ENCODE results near the gene CCDC91. TPM values are rescaled to one million over a fixed set of nuclear protein-coding genes. Genes with fewer than 3 reads are reported as not detected.

CCDC91 gene
- polyA plus RNA-seq, 1 donor from 2014 or later, result 11.6 TPM

GRCh38 chr12:28186500-28186899 lies 3.8 kb upstream of the CCDC91 start:
- Histone ChIP-seq H3K4me2 (ENCODE audit: low read length) (no peak overlapping the region), H3K9me2 (ENCODE audit: insufficient read depth, low read length) (no peaks in the 10 kb centered on the region), H3K79me2 (replicated peaks; ENCODE audit: insufficient read depth, low read length) (no peaks in the 10 kb centered on the region), H3K9ac (ENCODE audit: low read length) (no peak overlapping the region), H4K20me1 (ENCODE audit: insufficient read depth) (no peaks in the 10 kb centered on the region), H3K9me3 (ENCODE audit: low read length) (no peaks in the 10 kb centered on the region), H3K36me3 (ENCODE audit: insufficient read depth, low read length) (no peaks in the 10 kb centered on the region), H3K4me3 (ENCODE audit: low read length) (no peak overlapping the region), H3K27ac (ENCODE audit: low read length) (no peak overlapping the region), H3K27me3 (ENCODE audit: insufficient read depth, low read depth, low read length) (no peaks in the 10 kb centered on the region), H3F3A (ENCODE audit: insufficient read depth, low read length, poor library complexity, severe bottlenecking) (no peaks in the 10 kb centered on the region), H2AFZ (ENCODE audit: low read depth, low read length) (no peak overlapping the region)
- TF ChIP-seq TAF1 (IDR thresholded peaks at IDR 0.05; ENCODE audit: low read depth) (no peak), MXI1 (conservative IDR thresholded peaks at IDR 0.05; ENCODE audit: poor library complexity, severe bottlenecking) (no peak), EP300 (conservative IDR thresholded peaks at IDR 0.05; ENCODE audit: poor library complexity, severe bottlenecking) (no peak), EZH2 (IDR thresholded peaks at IDR 0.05; ENCODE audit: borderline replicate concordance, insufficient read depth, low read length, poor library complexity, severe bottlenecking) (no peak), POLR2AphosphoS5 (IDR thresholded peaks at IDR 0.05) (no peak), RAD21 (conservative IDR thresholded peaks at IDR 0.05) (no peak), SMC3 (conservative IDR thresholded peaks at IDR 0.05; ENCODE audit: poor library complexity) (no peak)
- TF ChIP-seq, protein P1, sequence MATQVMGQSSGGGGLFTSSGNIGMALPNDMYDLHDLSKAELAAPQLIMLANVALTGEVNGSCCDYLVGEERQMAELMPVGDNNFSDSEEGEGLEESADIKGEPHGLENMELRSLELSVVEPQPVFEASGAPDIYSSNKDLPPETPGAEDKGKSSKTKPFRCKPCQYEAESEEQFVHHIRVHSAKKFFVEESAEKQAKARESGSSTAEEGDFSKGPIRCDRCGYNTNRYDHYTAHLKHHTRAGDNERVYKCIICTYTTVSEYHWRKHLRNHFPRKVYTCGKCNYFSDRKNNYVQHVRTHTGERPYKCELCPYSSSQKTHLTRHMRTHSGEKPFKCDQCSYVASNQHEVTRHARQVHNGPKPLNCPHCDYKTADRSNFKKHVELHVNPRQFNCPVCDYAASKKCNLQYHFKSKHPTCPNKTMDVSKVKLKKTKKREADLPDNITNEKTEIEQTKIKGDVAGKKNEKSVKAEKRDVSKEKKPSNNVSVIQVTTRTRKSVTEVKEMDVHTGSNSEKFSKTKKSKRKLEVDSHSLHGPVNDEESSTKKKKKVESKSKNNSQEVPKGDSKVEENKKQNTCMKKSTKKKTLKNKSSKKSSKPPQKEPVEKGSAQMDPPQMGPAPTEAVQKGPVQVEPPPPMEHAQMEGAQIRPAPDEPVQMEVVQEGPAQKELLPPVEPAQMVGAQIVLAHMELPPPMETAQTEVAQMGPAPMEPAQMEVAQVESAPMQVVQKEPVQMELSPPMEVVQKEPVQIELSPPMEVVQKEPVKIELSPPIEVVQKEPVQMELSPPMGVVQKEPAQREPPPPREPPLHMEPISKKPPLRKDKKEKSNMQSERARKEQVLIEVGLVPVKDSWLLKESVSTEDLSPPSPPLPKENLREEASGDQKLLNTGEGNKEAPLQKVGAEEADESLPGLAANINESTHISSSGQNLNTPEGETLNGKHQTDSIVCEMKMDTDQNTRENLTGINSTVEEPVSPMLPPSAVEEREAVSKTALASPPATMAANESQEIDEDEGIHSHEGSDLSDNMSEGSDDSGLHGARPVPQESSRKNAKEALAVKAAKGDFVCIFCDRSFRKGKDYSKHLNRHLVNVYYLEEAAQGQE (IDR thresholded peaks at IDR 0.05; ENCODE audit: borderline replicate concordance), result no peak
- TF ChIP-seq, protein P2, sequence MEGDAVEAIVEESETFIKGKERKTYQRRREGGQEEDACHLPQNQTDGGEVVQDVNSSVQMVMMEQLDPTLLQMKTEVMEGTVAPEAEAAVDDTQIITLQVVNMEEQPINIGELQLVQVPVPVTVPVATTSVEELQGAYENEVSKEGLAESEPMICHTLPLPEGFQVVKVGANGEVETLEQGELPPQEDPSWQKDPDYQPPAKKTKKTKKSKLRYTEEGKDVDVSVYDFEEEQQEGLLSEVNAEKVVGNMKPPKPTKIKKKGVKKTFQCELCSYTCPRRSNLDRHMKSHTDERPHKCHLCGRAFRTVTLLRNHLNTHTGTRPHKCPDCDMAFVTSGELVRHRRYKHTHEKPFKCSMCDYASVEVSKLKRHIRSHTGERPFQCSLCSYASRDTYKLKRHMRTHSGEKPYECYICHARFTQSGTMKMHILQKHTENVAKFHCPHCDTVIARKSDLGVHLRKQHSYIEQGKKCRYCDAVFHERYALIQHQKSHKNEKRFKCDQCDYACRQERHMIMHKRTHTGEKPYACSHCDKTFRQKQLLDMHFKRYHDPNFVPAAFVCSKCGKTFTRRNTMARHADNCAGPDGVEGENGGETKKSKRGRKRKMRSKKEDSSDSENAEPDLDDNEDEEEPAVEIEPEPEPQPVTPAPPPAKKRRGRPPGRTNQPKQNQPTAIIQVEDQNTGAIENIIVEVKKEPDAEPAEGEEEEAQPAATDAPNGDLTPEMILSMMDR (IDR thresholded peaks at IDR 0.05; ENCODE audit: poor library complexity, severe bottlenecking), result no peak

DNA sequence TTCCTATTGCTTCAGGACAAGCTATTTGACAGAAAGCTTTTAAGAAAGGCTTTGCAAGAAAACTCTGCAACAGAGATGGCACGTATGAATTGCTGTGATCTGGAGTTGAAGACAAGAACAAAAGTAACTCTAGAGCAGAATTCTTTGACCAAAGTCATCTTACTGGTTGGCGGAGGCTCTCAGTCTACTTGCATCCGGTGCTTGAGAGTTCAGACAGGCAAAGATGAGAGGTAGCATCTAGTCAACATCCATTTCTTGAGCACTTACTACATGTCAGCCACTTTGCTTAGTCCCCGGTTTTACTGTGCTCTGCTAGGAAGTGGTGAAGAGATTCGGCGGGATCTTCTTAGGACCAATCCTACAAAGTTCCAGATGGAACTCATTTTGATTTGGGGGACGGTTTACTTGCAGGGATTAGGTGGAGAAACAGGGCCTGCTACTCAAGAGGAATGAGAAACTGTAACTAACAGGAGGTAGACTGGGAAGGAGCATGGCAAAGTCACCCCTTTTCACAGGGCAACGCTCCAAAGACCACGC lies 404 bp upstream of the CCDC91 start:
- Histone ChIP-seq H3K9ac (ENCODE audit: low read length) (peak overlapping the region; percentile 70), H2AFZ (ENCODE audit: low read depth, low read length) (peak overlapping the region; percentile 66), H3K9me3 (ENCODE audit: low read length) (no peaks in the 10 kb centered on the region)

More for the DNA sequence above, 404 bp upstream of the CCDC91 start:
- H3F3A ChIP-seq (ENCODE audit: insufficient read depth, low read length, poor library complexity, severe bottlenecking), result no peaks in the 10 kb centered on the region
- no peak overlapping the region for H3K4me2 ChIP-seq (ENCODE audit: low read length)
- H3K4me3 ChIP-seq (ENCODE audit: low read length), result peak overlapping the region; percentile 82
- no peaks in the 10 kb centered on the region for H3K9me2 ChIP-seq (ENCODE audit: insufficient read depth, low read length)
- H3K36me3 ChIP-seq (ENCODE audit: insufficient read depth, low read length), result no peaks in the 10 kb centered on the region
- H3K27ac ChIP-seq (ENCODE audit: low read length), result no peak overlapping the region
- no peaks in the 10 kb centered on the region for H3K27me3 ChIP-seq (ENCODE audit: insufficient read depth, low read depth, low read length)
- no peak for TF ChIP-seq MXI1 (conservative IDR thresholded peaks at IDR 0.05; ENCODE audit: poor library complexity, severe bottlenecking)
- TF ChIP-seq, protein P2 (IDR thresholded peaks at IDR 0.05; ENCODE audit: poor library complexity, severe bottlenecking), result no peak
- TF ChIP-seq EZH2 (IDR thresholded peaks at IDR 0.05; ENCODE audit: borderline replicate concordance, insufficient read depth, low read length, poor library complexity, severe bottlenecking), result no peak
- TF ChIP-seq EP300 (conservative IDR thresholded peaks at IDR 0.05; ENCODE audit: poor library complexity, severe bottlenecking), result no peak
- no peak for TF ChIP-seq RAD21 (conservative IDR thresholded peaks at IDR 0.05)
- TF ChIP-seq TAF1 (IDR thresholded peaks at IDR 0.05; ENCODE audit: low read depth), result no peak
- H4K20me1 ChIP-seq (ENCODE audit: insufficient read depth), result no peaks in the 10 kb centered on the region
- no peaks in the 10 kb centered on the region for H3K79me2 ChIP-seq (replicated peaks; ENCODE audit: insufficient read depth, low read length)

All from neural cell (in vitro differentiated cells).